BLaER1 (cell line): ENCODE measurements around the gene PIP4K2B.
A peak's percentile ranks its signal among the peaks of the same experiment; 100 is the strongest.
"Not testable (repeated sequence)": the region's sequence is repeated elsewhere in the genome, so short reads cannot be mapped to it uniquely, and the experiment has no call there.

Experiments
- H3K27ac ChIP-seq: shearing (Covaris generic); formaldehyde crosslinking; 2 replicates; pipeline ENCODE4 v1.8.1; 2022
- H3K27me3 ChIP-seq: shearing (Covaris generic); formaldehyde crosslinking; 2 replicates; pipeline ENCODE4 v1.8.1; 2022
- H3K36me3 ChIP-seq: shearing (Covaris generic); formaldehyde crosslinking; 2 replicates; pipeline ENCODE4 v1.8.1; 2022
- H3K4me1 ChIP-seq: shearing (Covaris generic); formaldehyde crosslinking; 2 replicates; pipeline ENCODE4 v1.8.1; 2022
- H3K4me2 ChIP-seq: shearing (Covaris generic); formaldehyde crosslinking; 2 replicates; pipeline ENCODE4 v1.8.1; 2022
- H3K4me3 ChIP-seq: shearing (Covaris generic); formaldehyde crosslinking; 2 replicates; pipeline ENCODE4 v1.8.1; 2022
- H3K9ac ChIP-seq: shearing (Covaris generic); formaldehyde crosslinking; 2 replicates; pipeline ENCODE4 v1.8.1; 2022
- H3K9me3 ChIP-seq: shearing (Covaris generic); formaldehyde crosslinking; 2 replicates; pipeline ENCODE4 v1.8.1; 2022
- H4K20me1 ChIP-seq: shearing (Covaris generic); formaldehyde crosslinking; 2 replicates; pipeline ENCODE4 v1.8.1; 2022
- Cebpa-rat ChIP-seq: shearing (Covaris generic); IDR thresholded peaks from 2 replicates; pipeline ENCODE4 v1.8.1; 2022

The PIP4K2B gene

DNA sequence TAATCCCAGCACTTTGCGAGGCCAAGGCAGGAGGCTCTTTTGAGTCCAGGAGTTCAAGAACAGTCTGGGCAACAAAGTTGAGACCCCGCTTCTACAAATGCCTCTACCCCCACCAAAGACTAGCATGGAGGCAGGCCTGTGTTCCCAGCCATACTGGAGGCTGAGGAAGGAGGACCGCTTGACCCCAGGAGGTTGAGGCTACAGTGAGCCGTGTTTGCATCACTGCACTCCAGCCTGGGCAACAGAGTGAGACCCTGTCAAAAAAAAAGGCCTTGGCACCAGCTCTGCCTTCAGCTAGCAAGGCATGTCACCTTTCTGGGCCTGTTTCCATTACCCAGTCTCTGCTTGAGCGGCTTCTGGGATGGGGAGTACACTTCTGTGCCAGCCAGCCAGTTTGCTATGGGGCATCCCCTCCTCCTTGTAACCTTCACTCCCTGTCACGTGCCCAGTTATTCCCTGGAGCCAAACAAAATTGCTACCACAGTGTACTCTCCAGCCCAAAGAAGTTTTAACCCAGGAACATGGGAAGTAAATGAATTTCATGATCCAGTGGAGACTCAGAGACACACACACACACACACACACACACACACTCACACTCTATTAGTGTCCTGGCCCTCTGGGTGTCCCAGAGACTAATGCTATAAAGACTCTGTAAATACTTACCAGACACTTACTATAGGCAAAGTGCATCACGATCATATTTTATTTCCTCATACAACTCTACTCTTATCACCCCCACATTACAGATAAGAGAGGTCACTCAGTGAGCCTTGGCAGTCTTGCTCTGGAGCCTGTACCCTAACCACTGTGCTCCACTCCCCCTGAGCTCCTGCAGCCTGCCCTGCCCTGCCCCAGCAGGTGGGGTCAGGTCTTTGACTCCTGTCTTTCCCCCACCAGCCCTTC lies 66.7 kb downstream of the PIP4K2B start:
- peak overlapping the region; percentile 76 for H3K9ac ChIP-seq
- H3K4me2 ChIP-seq = peak overlapping the region; percentile 94
- H3K9me3 ChIP-seq = no peaks in the 10 kb centered on the region
- H3K27ac ChIP-seq = peak overlapping the region; percentile 82; the same call in 1 of the 2 replicates
- peaks cover 29% of the 10 kb centered on the region for H3K36me3 ChIP-seq
- no peak for TF ChIP-seq Cebpa-rat
- H3K27me3 ChIP-seq = no peaks in the 10 kb centered on the region
- peaks cover 49% of the 10 kb centered on the region for H4K20me1 ChIP-seq
- H3K4me3 ChIP-seq = no peak overlapping the region
- H3K4me1 ChIP-seq = peaks cover 83% of the 10 kb centered on the region

DNA sequence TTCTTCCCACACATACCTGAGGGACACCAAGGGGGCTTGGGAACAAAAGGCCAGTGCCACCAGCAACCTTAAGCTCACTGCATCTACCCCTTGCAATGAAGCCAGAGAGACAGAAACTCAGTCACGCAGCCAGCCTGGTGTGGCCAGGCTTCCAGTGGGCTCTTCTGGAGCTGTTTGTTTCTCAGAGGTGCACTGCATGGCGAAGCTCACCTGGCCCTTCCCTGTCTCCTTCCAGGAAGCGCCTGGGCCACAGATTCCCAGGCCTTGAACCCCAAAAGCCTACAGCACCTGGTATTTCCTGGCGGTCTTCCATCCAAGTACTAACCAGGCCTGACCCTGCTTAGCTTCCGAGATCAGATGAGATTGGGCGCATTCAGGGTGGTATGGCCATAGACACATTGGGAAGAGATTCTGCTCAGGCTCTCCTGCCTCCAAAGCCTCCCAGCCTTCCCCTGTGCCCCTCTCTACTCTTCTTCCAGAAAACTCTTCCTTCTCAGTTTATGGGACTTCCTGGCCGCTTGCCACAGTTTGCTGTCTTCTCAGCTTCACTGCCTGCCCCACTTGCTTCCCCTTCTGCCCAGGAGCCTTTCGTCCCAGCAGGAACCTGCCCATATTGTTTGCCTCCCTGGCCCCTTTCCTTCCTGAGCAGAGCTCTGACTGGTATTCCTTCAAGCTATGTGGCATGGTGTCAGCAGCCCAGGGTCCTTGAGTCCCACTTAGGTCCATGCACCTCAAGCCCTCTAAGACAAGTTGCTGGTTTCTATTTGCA lies 67.6 kb downstream of the PIP4K2B start:
- peak overlapping the region; percentile 82 for H3K27ac ChIP-seq
- H3K4me3 ChIP-seq = peak overlapping the region; percentile 72
- peaks cover 35% of the 10 kb centered on the region for H3K36me3 ChIP-seq
- peak overlapping the region; percentile 94 for H3K4me2 ChIP-seq
- TF ChIP-seq Cebpa-rat = no peak
- peak overlapping the region; percentile 76 for H3K9ac ChIP-seq
- H3K27me3 ChIP-seq = no peaks in the 10 kb centered on the region
- H4K20me1 ChIP-seq = peaks cover 49% of the 10 kb centered on the region
- no peaks in the 10 kb centered on the region for H3K9me3 ChIP-seq
- H3K4me1 ChIP-seq = peaks cover 90% of the 10 kb centered on the region

DNA sequence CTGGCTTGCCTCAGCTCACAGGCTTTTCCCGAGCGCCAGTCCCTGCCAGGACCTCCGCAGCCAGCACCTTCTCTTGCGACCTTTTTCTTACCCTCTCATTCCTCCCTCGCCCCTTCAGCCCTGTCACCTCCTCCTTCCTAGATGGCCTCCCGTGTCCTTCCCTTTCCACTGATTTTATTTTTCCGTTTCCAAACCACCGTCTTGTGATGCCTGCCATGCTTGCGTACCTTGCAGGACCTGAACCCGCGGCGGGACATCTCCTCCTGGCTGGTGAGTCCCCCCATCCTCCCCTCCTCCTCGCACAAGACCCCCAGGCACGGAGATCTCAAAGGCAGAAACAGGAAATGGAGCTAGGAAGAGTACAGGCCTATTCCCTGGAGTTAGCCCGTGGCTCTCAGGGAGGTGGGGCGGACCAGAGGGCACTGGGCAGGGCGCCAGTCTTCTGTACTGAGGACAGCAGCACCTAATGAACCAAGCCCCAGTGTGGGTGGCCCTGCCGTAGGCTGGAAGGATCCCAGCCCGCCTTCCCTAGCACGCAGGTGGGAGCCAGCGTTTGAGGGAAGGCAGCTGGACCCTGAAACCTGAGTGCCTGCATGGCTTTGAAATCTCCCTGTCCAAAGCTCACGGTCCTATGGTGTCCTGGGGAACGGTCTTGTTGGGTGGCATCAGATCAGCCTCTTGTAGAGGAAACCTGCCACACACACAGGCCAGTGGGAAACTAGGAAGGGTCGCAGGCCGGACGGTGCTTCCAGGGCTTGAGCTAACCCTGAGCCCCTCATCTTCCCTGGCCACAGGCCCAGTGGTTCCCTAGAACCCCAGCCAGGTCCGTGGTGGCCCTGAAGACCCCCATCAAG lies 68.6 kb downstream of the PIP4K2B start:
- Histone ChIP-seq H3K4me3 (peak overlapping the region; percentile 72), H3K4me1 (peaks cover 94% of the 10 kb centered on the region), H3K27ac (peak overlapping the region; percentile 82), H4K20me1 (peaks cover 44% of the 10 kb centered on the region), H3K9me3 (no peaks in the 10 kb centered on the region), H3K4me2 (peak overlapping the region; percentile 94), H3K36me3 (peaks cover 32% of the 10 kb centered on the region), H3K9ac (peak overlapping the region; percentile 76), H3K27me3 (no peaks in the 10 kb centered on the region)
- TF ChIP-seq Cebpa-rat = no peak

DNA sequence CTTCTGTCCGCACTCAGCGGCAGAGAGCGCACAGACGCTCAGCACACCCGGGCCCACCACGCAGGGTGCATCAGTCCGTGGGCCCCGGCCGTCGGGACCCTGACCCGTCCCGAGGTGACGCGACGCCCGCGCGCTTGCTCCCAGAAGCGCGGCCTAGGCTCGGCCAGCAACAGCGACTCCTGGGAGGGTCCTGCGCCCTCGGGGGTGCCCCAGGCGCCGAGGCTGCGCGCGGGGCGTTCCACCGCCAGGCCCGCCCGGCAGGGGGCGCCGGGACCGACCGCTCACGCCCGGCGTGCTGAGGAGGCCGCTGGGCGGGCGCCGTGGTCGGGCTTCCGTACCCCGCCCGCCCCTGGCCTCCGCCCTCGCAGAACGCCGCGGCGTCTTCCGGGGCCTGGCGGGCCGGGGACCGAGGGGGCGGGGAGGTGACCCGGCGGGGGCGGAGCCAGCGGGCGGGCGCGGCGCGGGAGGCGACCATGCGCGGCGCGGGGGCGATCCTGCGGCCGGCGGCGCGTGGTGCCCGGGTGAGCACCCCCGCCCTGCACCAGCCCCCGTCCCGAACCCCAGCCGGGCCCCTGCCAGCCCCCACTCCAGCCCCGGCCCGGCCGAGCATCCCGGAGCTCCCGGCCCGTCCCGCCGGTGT lies 69.3 kb downstream of the PIP4K2B start, which contains the start of gene CISD3:
TSS of gene CISD3 (plus strand) at position 456 of the 640 bp plus-strand sequence. CDS start at position 474, 18 bp downstream.
- Histone ChIP-seq H3K4me3 (peak within 1 kb of the TSS; percentile 72), H4K20me1 (peaks cover 36% of the 10 kb centered on the region), H3K4me1 (peaks cover 94% of the 10 kb centered on the region), H3K36me3 (peaks cover 35% of the 10 kb centered on the region), H3K9me3 (no peaks in the 10 kb centered on the region), H3K27me3 (no peaks in the 10 kb centered on the region), H3K4me2 (peak within 1 kb of the TSS; percentile 94), H3K9ac (peak within 1 kb of the TSS; percentile 76), H3K27ac (peak within 1 kb of the TSS; percentile 82)
- no peak for TF ChIP-seq Cebpa-rat

DNA sequence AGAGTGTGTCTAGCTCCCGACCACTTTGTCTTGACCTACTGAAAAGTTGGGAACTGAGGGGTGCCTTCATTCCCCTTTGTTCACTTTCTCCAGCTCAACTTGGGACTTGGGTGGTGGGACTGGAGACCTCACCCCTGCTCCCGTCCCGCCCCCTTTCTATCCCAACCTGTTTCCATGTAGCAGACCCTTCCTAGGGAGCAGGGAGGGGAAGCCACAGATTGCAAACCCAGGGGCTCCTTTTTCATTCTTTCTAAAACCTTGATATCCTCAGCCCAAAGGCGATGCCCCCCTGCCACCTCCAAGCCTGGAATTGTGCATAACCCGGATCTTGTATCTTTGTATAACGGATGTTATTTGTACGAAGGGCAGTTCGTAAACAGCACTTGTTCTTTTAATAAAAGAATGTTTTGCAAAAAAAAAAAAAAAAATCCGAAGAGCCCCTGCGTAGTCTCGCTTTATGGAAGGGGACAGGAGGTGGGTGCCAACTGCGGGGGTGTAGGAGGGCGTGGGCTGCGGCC lies 69.9 kb downstream of the PIP4K2B start:
- Histone ChIP-seq H3K36me3 (peaks cover 38% of the 10 kb centered on the region), H3K27me3 (no peaks in the 10 kb centered on the region), H4K20me1 (peaks cover 30% of the 10 kb centered on the region), H3K4me3 (peak overlapping the region; percentile 72), H3K4me1 (peaks cover 94% of the 10 kb centered on the region), H3K9me3 (no peaks in the 10 kb centered on the region), H3K27ac (peak overlapping the region; percentile 82), H3K4me2 (peak overlapping the region; percentile 94), H3K9ac (peak overlapping the region; percentile 76)
- no peak for TF ChIP-seq Cebpa-rat

DNA sequence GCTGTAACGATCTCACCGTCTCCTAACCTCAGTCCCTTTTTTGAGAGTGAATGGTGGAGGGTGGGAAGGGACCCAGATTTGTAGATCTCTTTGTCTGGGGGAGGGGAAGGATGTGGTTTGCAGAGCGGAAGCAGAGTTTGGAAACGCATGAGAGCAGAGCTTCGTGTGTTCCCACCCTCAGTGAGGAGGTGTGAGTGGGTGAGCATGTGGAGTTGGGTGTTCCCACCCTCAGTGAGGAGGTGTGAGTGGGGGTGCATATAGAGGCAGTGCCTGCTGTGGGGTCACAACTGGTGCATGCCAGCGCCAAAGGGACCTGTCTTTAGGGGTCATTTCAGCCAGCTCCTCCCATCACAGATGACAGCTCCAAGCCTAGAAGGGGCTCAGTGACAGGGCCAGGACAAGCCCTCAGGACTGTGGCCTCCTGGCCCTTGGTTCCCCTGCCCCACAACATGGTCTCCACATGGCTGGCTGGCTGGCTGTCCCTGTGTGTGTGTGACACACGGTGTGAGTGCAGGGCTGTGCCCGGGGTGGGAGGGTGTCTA lies 71.0 kb downstream of the PIP4K2B start:
- peak overlapping the region; percentile 6; the same call in 1 of the 2 replicates for H3K4me3 ChIP-seq
- H3K36me3 ChIP-seq = peaks cover 37% of the 10 kb centered on the region
- TF ChIP-seq Cebpa-rat = no peak
- peak overlapping the region; percentile 94 for H3K4me2 ChIP-seq
- no peaks in the 10 kb centered on the region for H3K9me3 ChIP-seq
- H3K9ac ChIP-seq = peak overlapping the region; percentile 76
- peaks cover 94% of the 10 kb centered on the region for H3K4me1 ChIP-seq
- H3K27me3 ChIP-seq = no peaks in the 10 kb centered on the region
- peak overlapping the region; percentile 82 for H3K27ac ChIP-seq
- H4K20me1 ChIP-seq = peaks cover 20% of the 10 kb centered on the region

DNA sequence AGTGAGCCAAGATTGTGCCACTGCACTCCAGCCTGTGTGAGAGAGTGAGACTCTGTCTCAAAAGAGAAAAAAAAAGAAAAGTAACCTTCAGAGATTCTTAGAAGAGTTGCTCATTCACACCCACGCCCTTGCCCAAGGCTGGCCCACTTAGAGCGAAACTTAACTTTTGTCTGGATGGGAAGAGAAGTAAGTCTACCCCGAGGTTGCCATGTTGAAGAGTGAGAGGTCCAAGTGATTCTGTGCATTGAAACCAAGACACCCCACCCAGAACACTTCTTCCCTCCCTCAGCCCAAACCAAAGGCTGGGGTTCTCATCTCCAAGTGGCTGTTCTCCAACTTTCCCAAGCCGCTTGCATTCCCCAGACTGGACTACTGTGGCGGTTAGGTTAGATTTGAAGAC lies 71.6 kb downstream of the PIP4K2B start:
- Histone ChIP-seq H3K27ac (peak overlapping the region; percentile 82), H3K9me3 (no peaks in the 10 kb centered on the region), H3K4me1 (peaks cover 94% of the 10 kb centered on the region), H3K36me3 (peaks cover 37% of the 10 kb centered on the region), H3K4me2 (peak overlapping the region; percentile 94), H4K20me1 (peaks cover 15% of the 10 kb centered on the region), H3K4me3 (peak overlapping the region; percentile 6; the same call in 1 of the 2 replicates), H3K9ac (peak overlapping the region; percentile 31; the same call in 1 of the 2 replicates), H3K27me3 (no peaks in the 10 kb centered on the region)
- no peak for TF ChIP-seq Cebpa-rat

DNA sequence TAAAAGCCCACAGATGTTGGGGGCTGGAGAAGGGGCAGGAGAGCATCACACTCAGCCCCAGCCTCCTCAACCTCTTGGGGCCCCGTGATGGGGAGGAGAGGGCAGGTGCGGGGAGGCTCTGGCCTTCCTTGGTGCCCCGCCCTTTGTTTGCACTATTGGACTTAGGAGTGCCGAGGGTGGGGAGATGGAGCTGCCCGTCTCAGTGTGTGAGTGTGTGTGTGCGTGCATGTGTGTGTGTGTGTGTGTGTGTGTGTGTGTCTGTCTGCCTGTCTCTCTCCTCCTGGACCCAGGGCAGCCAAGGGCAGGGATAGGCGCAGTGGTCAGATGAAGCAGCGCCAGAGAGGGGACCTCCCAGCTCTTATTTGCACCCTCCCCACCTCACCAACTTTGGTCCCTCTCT lies 73.2 kb downstream of the PIP4K2B start:
- Histone ChIP-seq H3K4me2 (peak overlapping the region; percentile 94), H3K36me3 (peaks cover 50% of the 10 kb centered on the region), H3K27ac (peak overlapping the region; percentile 82), H3K4me1 (peaks cover 92% of the 10 kb centered on the region)
- H4K20me1 ChIP-seq, H3K4me3 ChIP-seq, H3K9ac ChIP-seq, H3K9me3 ChIP-seq, H3K27me3 ChIP-seq: not testable (repeated sequence)
